ENCODE results near the gene PDGFD.

The PDGFD gene

GRCh38 chr11:104145062-104145461 lies 18.9 kb downstream of the PDGFD start:
- no peak for DNase-seq (ENCODE audit: low read depth in 2 of 2)

DNA sequence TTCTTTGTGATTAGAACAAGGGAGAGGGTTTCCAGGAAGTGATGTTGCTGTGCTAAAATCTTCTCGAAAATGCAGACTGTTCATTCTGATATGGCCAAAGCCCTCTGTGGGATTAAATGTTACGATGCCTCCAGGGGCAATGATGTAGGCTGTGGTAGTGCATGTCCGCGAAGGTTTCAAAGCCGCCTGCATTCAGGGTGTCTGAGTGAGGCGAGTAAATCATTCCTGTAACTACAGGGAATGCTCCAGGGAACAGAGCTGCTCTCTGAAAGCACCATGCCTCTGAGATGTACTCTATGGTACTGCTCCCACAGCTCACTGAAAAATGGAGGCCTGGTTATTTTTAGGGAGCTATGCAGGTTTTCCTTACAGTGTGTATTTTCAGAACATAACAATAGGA lies 21.2 kb downstream of the PDGFD start:
- no peak for DNase-seq (ENCODE audit: low read depth in 2 of 2)

DNA sequence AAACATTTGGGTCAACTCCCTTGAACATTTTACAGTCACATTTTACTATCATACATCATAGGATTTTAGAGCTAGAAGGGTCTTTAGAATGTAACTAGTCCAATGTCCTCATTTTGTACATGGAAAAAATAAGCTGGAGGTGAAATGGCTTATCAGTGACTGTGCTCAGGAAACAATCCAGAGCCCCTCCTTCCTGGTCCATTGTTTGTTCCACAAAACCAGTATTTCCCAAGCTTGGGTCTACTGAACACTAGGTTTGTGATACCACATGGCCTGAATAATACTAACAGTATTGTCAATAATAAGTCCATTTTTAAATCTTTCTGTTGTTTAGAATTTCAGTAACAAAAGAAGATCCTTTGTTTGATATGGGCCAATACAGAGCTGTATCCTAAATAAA lies 27.1 kb downstream of the PDGFD start:
- DNase-seq (ENCODE audit: low read depth in 2 of 2), result no peak

DNA sequence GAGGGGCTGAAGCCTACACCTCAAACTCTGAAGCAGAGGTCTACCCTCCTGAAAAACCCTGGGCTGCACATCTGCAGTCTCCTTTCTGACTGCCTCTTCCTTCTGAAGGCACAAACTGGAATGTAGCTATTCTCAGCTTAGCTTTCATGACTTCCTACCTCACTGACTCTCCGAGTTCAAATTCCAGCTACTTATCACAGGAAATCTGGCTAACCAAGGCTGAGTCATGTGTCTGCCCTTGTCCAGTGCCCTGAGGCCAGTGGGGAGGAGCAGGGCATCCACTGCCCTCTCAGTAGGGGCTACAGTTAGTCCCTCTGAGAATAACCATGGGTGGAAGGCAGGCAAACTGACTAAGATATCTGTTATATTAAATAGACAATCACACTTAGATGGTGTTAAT lies 29.2 kb downstream of the PDGFD start:
- DNase-seq (ENCODE audit: low read depth in 2 of 2), result no peak

DNA sequence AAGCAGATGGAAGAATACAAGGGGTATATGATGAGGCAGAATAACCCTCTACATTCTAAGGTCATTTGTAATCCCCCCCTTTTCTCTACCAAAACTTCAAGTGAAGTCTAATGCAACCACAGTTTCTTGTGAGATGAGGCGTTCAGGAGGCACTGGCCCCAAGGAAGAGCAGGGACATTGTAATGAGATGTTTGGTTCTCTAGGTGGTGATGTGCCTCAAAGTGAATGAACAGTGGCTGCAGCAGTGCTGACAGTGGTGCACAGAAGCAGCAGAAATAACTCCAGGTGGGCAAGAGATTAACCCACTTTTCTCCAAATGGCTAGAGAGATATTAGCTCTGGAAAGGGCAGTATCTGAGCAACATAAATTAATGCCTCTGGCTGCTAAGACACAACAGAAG lies 33.8 kb downstream of the PDGFD start:
- DNase-seq (ENCODE audit: low read depth in 2 of 2), result no peak

- DNase-seq (ENCODE audit: low read depth in 2 of 2), result no peak
These were observed 34.8 kb downstream of the PDGFD start for GRCh38 chr11:104129145-104129544.

GRCh38 chr11:104127828-104128227 lies 36.1 kb downstream of the PDGFD start:
- peak; percentile 63 to 66 for DNase-seq (ENCODE audit: low read depth in 2 of 2)

GRCh38 chr11:104126464-104126863 lies 37.5 kb downstream of the PDGFD start:
- no peak for DNase-seq (ENCODE audit: low read depth in 2 of 2)

DNA sequence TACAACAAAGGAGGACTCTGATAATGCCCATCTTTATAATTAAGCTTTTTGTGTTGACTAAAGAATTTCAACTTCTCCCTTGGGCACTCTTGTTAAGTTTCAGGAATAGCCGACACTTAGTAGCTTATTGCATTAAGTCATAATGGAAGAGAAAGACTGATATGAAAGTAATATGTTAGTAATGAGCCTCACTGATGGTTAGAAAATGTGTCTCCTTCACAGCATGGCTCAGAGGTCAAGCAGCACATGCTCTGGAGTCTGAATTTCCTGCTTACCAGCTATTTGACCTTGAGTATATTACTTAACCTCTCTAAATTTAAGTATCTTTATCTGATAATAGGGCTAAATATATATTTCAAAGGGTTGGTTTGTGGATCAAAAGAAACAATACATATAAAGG lies 39.0 kb downstream of the PDGFD start:
- DNase-seq (ENCODE audit: low read depth in 2 of 2), result no peak

GRCh38 chr11:104122836-104123235 lies 41.1 kb downstream of the PDGFD start:
- no peak for DNase-seq (ENCODE audit: low read depth in 2 of 2)

DNA sequence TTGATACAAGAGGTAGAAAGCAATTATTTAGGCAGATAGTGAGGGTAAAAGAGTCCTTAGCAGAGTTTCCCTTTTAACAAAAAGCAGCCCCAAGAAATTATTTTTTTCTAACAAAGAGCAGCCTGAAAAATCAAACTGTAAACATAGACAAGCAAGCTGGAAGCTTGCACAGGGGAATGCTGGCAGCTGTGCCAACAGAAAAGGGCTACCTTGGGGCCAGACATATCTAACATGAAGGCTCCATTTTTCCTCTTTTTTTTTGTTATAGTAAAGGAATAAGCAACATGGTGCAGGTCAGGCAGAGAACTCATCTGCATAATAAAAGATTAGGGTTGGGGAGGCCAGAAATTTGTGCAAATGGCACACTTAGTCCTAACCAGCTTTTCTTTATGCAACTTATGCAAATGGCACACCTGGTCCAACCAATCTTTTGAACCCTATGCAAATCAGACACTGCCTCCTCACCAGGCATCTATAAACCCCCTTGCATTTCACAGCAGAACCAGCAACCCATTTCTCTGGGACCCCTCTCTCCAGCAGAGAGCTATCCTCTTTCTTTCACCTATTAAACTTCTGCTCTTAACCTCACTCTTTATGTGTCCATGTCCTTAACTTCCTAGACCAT lies 41.8 kb downstream of the PDGFD start:
- no peak for DNase-seq (ENCODE audit: low read depth in 2 of 2)

DNA sequence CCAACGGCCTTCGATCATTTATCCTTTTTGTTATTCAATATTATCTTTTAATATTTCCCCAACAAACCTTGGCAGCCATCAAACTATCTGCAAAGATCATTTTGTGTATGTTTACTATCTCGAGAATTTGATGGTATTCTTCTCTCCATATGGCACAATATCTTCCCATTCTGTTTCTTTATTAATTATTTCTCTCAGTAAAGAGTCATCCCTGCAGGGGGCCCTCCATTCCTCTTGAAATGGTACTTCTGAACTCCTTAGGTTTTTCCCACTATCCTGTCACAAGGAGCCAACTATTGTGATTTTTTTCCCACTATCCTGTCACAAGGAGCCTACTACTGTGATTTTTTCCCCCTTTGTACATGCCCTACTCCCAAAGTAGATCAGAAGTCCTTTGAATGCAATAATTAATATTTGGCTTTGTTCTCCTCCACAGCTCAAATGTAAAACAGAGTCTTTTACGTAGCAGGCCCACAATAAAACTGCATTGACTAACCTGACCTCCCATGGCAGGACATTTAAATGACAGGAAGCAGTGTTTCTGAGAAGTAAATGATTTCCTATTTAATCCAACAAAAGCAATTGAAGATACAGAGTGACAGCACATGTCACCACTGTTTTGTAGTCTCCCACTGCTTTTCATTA lies 43.3 kb downstream of the PDGFD start:
- no peak for DNase-seq (ENCODE audit: low read depth in 2 of 2)

- no peak for DNase-seq (ENCODE audit: low read depth in 2 of 2)
These were observed 45.7 kb downstream of the PDGFD start for GRCh38 chr11:104118105-104118744.

GRCh38 chr11:104113541-104113940 lies 50.4 kb downstream of the PDGFD start:
- DNase-seq (ENCODE audit: low read depth in 2 of 2), result no peak

GRCh38 chr11:104106136-104106754 lies 57.7 kb downstream of the PDGFD start:
- peak; percentile 95 to 96 for DNase-seq (ENCODE audit: low read depth in 2 of 2)

DNA sequence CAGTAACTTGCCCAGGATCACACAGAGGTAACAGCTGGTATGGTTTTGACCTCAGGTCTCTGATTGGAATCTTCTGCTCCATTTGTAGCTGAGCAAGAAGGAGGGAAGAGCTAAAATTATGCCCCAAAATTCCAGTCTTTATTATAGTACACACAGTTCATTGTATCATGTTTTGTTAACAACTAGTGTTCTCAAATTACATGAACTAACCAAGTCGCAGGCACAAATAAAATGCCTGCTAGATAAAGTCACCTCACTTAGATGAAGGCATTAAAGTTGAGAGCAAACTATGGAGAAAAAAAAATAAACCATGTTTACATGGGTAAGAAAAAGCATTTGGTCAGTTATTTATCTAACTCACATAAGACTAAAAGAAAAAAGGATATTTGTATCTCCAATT lies 58.8 kb downstream of the PDGFD start:
- DNase-seq (ENCODE audit: low read depth in 2 of 2), result no peak

DNA sequence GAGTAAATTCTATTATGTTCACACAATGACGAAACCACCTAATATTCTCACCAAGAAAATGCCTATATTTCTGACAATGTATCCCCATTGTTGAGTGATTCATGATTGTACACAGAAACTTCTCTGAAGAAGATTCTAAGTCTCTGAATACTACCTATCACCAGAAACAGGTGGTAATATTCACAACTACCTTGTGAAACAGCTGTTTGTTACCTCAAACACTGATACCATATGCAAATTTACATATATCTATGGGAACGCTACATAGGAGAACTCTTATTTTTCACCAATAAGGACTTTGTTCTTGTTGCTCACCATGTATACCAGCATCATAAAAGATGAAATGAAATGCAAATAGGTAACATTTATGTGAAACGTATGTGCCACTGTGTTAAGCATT lies 59.3 kb downstream of the PDGFD start:
- no peak for DNase-seq (ENCODE audit: low read depth in 2 of 2)

DNA sequence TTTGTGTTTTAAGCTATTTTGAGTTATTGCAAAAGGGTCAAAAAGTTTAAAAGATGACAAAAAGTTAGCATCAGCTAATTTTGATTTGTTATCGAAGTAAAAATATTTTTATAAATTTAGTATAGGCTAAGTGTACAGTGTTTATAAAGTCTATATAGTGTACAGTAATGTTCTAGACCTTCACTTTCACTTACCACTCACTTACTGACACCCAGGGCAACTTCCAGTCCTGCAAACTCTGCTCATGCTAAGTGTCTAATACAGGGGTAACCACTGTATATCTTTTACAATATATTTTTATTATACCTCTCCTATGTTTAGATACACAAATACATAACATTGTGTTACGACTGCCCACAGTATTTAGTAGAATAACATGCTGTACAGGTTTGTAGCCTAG lies 59.7 kb downstream of the PDGFD start:
- no peak for DNase-seq (ENCODE audit: low read depth in 2 of 2)

GRCh38 chr11:104098555-104098954 lies 65.4 kb downstream of the PDGFD start:
- no peak for DNase-seq (ENCODE audit: low read depth in 2 of 2)

DNA sequence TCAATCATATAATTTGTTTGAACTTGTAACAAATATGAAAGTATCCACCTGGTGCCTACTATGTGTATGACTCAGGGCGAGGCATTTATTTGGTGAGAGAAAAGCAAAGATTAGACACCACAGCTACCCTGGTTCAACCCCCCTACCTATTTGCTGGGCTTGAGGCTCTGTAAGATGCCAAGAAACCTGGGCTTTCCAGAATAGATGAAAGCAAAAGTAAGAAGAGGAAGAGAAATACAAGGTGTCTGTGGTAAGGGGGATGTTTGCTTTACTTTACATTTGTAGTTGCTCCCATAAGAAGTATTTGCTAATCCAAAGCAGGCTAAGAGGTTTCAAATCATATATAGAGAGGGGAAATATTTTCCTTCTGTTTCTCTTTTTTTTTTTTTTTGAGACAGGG lies 65.8 kb downstream of the PDGFD start:
- no peak for DNase-seq (ENCODE audit: low read depth in 2 of 2)

DNA sequence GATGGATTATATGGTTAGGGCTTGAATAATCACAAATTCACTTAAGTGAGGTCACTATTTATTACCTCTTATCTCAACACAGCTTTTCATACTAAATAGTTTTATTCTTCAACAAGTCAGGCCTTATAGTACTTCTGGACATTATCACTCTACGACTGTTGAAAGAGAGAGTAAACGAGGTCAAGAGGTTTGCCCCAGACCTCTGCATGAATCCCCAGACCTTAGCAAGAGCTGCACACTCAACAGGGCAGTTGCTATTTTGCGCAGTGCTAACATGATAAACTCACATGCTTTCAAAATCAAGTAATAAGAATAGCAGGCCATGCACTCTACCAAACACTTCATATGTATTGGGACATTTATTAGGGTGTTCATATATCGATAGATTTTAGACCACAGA lies 67.0 kb downstream of the PDGFD start:
- no peak for DNase-seq (ENCODE audit: low read depth in 2 of 2)

DNA sequence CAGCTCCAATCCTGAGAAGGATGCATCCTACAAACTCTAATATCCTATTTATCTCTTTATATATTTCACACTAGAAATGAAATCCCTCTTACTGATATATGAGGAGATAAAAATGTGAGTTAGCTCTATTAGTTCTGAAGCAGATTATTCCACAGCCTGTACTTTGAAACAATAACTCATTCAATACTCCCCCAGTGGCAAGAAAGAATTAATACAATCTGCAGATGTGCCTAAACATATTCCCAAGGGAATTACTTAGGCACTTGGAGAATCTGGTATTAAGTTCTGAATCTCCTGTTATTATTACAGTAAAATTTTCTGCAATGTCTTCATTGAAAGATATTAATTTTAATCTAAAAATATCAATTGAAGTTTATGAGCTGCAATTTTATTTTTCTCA lies 68.2 kb downstream of the PDGFD start:
- peak; percentile 57 to 58 for DNase-seq (ENCODE audit: low read depth in 2 of 2)

DNA sequence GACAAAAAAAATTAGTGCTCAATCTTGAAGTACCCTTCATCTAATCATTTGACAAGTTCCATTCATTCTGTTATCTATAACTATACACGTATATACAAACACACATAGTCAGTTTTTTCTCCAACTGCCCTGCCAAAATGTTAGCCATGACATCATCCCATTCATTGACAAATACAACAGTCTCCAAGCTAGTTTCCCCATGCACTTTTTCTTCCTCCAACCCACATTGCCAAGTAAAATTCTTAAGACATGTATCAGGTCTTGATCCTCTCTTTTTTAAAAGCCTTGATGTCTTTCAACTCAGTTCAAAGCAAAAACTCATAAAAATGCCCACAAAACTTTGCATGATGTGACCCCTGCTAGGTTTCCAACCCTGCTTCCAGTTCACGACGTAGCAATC lies 69.4 kb downstream of the PDGFD start:
- no peak for DNase-seq (ENCODE audit: low read depth in 2 of 2)

All from fibroblast of skin of left quadriceps (primary cell).